H1 (cell line): ENCODE results near the gene SS18L1. TPM values are rescaled to one million over a fixed set of nuclear protein-coding genes. Genes with fewer than 3 reads are reported as not detected.

ENCODE experiments used
- CTCF ChIA-PET: fragments of 300-600 bp; sonication (Branson Sonifier 250); formaldehyde crosslinking; loops from one replicate; lab custom pipeline; 2021; ENCODE audit not compliant: partially characterized antibody; lab: Charles Lee
- POLR2A ChIA-PET: fragments of 300-600 bp; sonication (Branson Sonifier 250); formaldehyde crosslinking; loops from one replicate; lab custom pipeline; 2021; ENCODE audit warnings: inconsistent platforms; ENCODE audit not compliant: partially characterized antibody; lab: Charles Lee
- DNase-seq, 2 experiments: peaks; one replicate each; pipeline versions ENCODE4 v3.0.0 to v3.0.0-alpha.2; 2010 to 2022; ENCODE audit warnings: low spot score in 2 of 2, low read depth in 1 of 2, mixed read lengths in 1 of 2
- FAIRE-seq: peaks from 2 replicates; lab custom pipeline; 2011; peaks lifted over from hg19 to GRCh38; lab: Jason Lieb, UNC
- H2AFZ ChIP-seq: 2 replicates; pipeline ENCODE4 v1.8.1; 2012; ENCODE audit warnings: low read length, inconsistent platforms
- H2AK5ac ChIP-seq: 2 replicates; pipeline ENCODE4 v1.6.1; 2013; ENCODE audit warnings: low read depth, low read length
- H2BK120ac ChIP-seq: replicated peaks from 2 replicates; pipeline ENCODE3; 2013; ENCODE audit warnings: low read depth, low read length, inconsistent platforms
- H2BK12ac ChIP-seq: 2 replicates; pipeline ENCODE4 v1.6.1; 2013; ENCODE audit warnings: low read depth, low read length
- H2BK15ac ChIP-seq: 2 replicates; pipeline ENCODE4 v1.6.1; 2013; ENCODE audit warnings: low read length
- H2BK20ac ChIP-seq: 2 replicates; pipeline ENCODE4 v1.6.1; 2013; ENCODE audit warnings: low read length
- H2BK5ac ChIP-seq: 2 replicates; pipeline ENCODE4 v1.6.1; 2013; ENCODE audit warnings: low read depth, low read length
- H3K14ac ChIP-seq: 2 replicates; pipeline ENCODE4 v1.6.1; 2013; ENCODE audit warnings: inconsistent platforms; ENCODE audit not compliant: insufficient read length
- H3K18ac ChIP-seq: 2 replicates; pipeline ENCODE4 v1.6.1; 2013; ENCODE audit warnings: low read length; ENCODE audit errors: extremely low read depth
- H3K23ac ChIP-seq: 2 replicates; pipeline ENCODE4 v1.6.1; 2013; ENCODE audit warnings: inconsistent platforms; ENCODE audit not compliant: insufficient read length
- H3K23me2 ChIP-seq: 2 replicates; pipeline ENCODE4 v1.6.1; 2013; ENCODE audit warnings: low read depth, low read length
- H3K27ac ChIP-seq: 2 replicates; pipeline ENCODE4 v1.6.1; 2011; ENCODE audit warnings: low read depth, low read length, inconsistent platforms
- H3K27me3 ChIP-seq, 4 experiments: replicated peaks in 1 of 4; 1 replicate in 1 of 4; 2 replicates in 3 of 4; pipeline versions ENCODE4 v1.6.1 to v1.8.1; 2011 to 2013; ENCODE audit warnings: low read length in 3 of 4, mild to moderate bottlenecking in 3 of 4, inconsistent platforms in 2 of 4, mixed read lengths in 2 of 4, moderate library complexity in 1 of 4; ENCODE audit not compliant: control insufficient read depth in 3 of 4, insufficient read depth in 3 of 4; ENCODE audit errors: extremely low read depth in 1 of 4
- H3K36me3 ChIP-seq, 4 experiments: 2 replicates each; pipeline versions ENCODE4 v1.6.1 to v1.8.1; 2011 to 2013; ENCODE audit warnings: mild to moderate bottlenecking in 4 of 4, low read length in 3 of 4, moderate library complexity in 2 of 4, control low read depth in 1 of 4, inconsistent platforms in 1 of 4; ENCODE audit not compliant: insufficient read depth in 4 of 4, control insufficient read depth in 2 of 4
- H3K4ac ChIP-seq: replicated peaks from 2 replicates; pipeline ENCODE3; 2013; ENCODE audit warnings: low read length, low read depth, mixed read lengths, inconsistent platforms; ENCODE audit not compliant: insufficient read length
- H3K4me1 ChIP-seq, 4 experiments: replicated peaks in 1 of 4; 1 replicate in 1 of 4; 2 replicates in 3 of 4; pipeline versions ENCODE4 v1.6.1 to v1.8.1; 2011 to 2013; ENCODE audit warnings: low read length in 3 of 4, inconsistent platforms in 2 of 4, mixed read lengths in 1 of 4; ENCODE audit not compliant: insufficient read depth in 4 of 4, control insufficient read depth in 3 of 4
- H3K4me2 ChIP-seq, 2 experiments: 2 replicates each; pipeline versions ENCODE4 v1.6.1 to v1.8.1; 2011 to 2013; ENCODE audit warnings: low read depth in 2 of 2, low read length in 2 of 2, control low read depth in 1 of 2, inconsistent platforms in 1 of 2, mild to moderate bottlenecking in 1 of 2; ENCODE audit not compliant: insufficient read depth in 1 of 2
- H3K4me3 ChIP-seq, 4 experiments: fragments of 200-600, 300-600 bp in 1 of 4; sonication (generic), shearing (Covaris generic), sonication (Bioruptor Twin) in 1 of 4; 2 replicates each; pipeline versions ENCODE4 v1.5.1 to v1.8.1; 2011 to 2016; ENCODE audit warnings: low read length in 4 of 4, low read depth in 3 of 4, control low read depth in 2 of 4, inconsistent platforms in 2 of 4, mild to moderate bottlenecking in 2 of 4, mixed read lengths in 1 of 4, moderate library complexity in 1 of 4; ENCODE audit not compliant: insufficient read depth in 2 of 4; ENCODE audit errors: extremely low read depth in 1 of 4
- H3K56ac ChIP-seq: replicated peaks from 2 replicates; pipeline ENCODE3; 2013; ENCODE audit warnings: low read depth, mild to moderate bottlenecking, mixed read lengths, low read length, inconsistent platforms; ENCODE audit not compliant: insufficient read length
- H3K79me1 ChIP-seq: 2 replicates; pipeline ENCODE4 v1.6.1; 2013; ENCODE audit warnings: low read depth, low read length, control low read depth
- H3K79me2 ChIP-seq, 2 experiments: 2 replicates each; pipeline versions ENCODE4 v1.6.1 to v1.8.1; 2012 to 2013; ENCODE audit warnings: low read length in 2 of 2, mild to moderate bottlenecking in 2 of 2, inconsistent platforms in 1 of 2; ENCODE audit not compliant: insufficient read depth in 2 of 2, control insufficient read depth in 1 of 2
- H3K9ac ChIP-seq, 4 experiments: replicated peaks in 1 of 4; 1 replicate in 1 of 4; 2 replicates in 3 of 4; pipeline versions ENCODE4 v1.6.1 to v1.8.1; 2011 to 2013; ENCODE audit warnings: low read depth in 3 of 4, low read length in 3 of 4, control low read depth in 2 of 4, mild to moderate bottlenecking in 2 of 4, moderate library complexity in 2 of 4, inconsistent platforms in 1 of 4; ENCODE audit errors: extremely low read depth in 1 of 4
- H3K9me3 ChIP-seq, 2 experiments: 2 replicates each; pipeline versions ENCODE4 v1.6.1 to v1.8.1; 2012 to 2013; ENCODE audit warnings: mild to moderate bottlenecking in 2 of 2, moderate library complexity in 2 of 2, control low read depth in 1 of 2, inconsistent platforms in 1 of 2, low read depth in 1 of 2, low read length in 1 of 2, mixed read lengths in 1 of 2; ENCODE audit not compliant: insufficient read depth in 2 of 2
- H4K20me1 ChIP-seq, 2 experiments: replicated peaks in 1 of 2; 2 replicates each; pipeline versions ENCODE3 to v1.8.1; 2011 to 2013; ENCODE audit warnings: inconsistent platforms in 2 of 2, low read length in 2 of 2, mild to moderate bottlenecking in 1 of 2; ENCODE audit not compliant: insufficient read depth in 2 of 2, control insufficient read depth in 1 of 2
- H4K5ac ChIP-seq: 2 replicates; pipeline ENCODE4 v1.6.1; 2013; ENCODE audit warnings: low read length, low read depth, mixed read lengths, inconsistent platforms; ENCODE audit not compliant: insufficient read length
- H4K8ac ChIP-seq: 2 replicates; pipeline ENCODE4 v1.8.0; 2013; ENCODE audit warnings: mild to moderate bottlenecking, moderate library complexity, low read length, inconsistent platforms; ENCODE audit not compliant: insufficient read depth; ENCODE audit errors: extremely low read depth
- H4K91ac ChIP-seq: replicated peaks from 2 replicates; pipeline ENCODE3; 2013; ENCODE audit warnings: low read length, mixed read lengths, inconsistent platforms; ENCODE audit not compliant: insufficient read length
- E2F6 ChIP-seq: IDR thresholded peaks from 2 replicates; pipeline ENCODE4 v1.6.1; 2012; ENCODE audit warnings: inconsistent platforms
- JUN ChIP-seq: IDR thresholded peaks from 2 replicates; pipeline ENCODE4 v1.6.1; 2011; ENCODE audit warnings: low read depth, mild to moderate bottlenecking, improper control_type of control experiment, low read length
- RFX5 ChIP-seq: IDR thresholded peaks from 2 replicates; pipeline ENCODE4 v1.6.1; 2011; ENCODE audit warnings: low read depth, low read length, improper control_type of control experiment, borderline replicate concordance
- WGBS, 2 experiments: shearing (Covaris generic) in 1 of 2; methylation state at CpG; one replicate each; pipeline versions ENCODE4 v1.1.6 to v1.1.7; 2013 to 2015; ENCODE audit warnings: low lambda C conversion rate in 2 of 2, mixed read lengths in 2 of 2, inconsistent platforms in 1 of 2, low coverage in 1 of 2, missing lambda C conversion rate in 1 of 2; ENCODE audit not compliant: insufficient replicate concordance in 2 of 2, insufficient coverage in 1 of 2, insufficient read length in 1 of 2; ENCODE audit errors: extremely low coverage in 1 of 2, missing lambda C conversion rate in 1 of 2; 5-methylcytosine and 5-hydroxymethylcytosine counted together
- polyA plus RNA-seq, 7 experiments: library from polyadenylated mRNA; depleted of rRNA in 3 of 7; stranded (reverse) in 5 of 7; unstranded in 2 of 7; fragments of >200 nt in 5 of 7; fragments of 200-250 nt in 2 of 7; gene quantifications; 1 replicate in 5 of 7; 2 replicates in 1 of 7; 4 replicates in 1 of 7; pipeline versions ENCODE4 v1.2.1 to v1.2.3, GENCODE V29; 2011 to 2013; ENCODE audit warnings: missing spikeins in 2 of 7, mixed read lengths in 2 of 7
- total RNA-seq: library from RNA; stranded (reverse); fragmentation: NEBNext Ultra II Directional; extraction: Animal tissue kit (Norgen Biotek cat#: 25700); gene quantifications from 2 replicates; pipeline ENCODE4 v1.2.1, GENCODE V29; 2021

SS18L1 gene
- total and polyA plus RNA-seq, 2 of the 8 experiments (the other 6 are each of a cell fraction or from before 2014, with no cell fraction given), result 28.4 to 29.7 TPM

DNA sequence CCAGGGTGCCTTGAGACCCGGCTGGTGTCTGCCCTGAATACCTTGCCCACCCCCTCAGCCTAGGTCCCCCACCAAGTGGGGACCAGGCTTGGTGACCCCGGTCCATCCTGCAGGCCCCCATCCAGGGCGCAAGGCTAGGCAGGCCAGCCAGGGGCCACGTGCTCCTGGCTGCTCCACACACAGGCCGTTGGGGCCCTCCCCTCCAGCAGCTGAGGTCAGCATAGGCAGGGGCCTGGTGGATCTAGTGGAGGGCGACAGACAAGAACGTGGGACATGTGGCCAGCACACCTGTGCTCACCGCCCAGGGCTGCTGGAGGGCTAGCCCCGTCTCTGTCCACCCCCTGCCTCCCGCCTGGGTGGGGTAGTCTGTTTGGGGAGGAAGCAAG lies 84.0 kb downstream of the SS18L1 start:
- DNase-seq, result no peak
- H3K27me3 ChIP-seq, result peaks cover 0 to 18% (median 3%) of the 10 kb centered on the region in 4 experiments; a peak in 3 of 7 replicates
- CTCF ChIA-PET, result interaction anchor here (1.1 to 1.5 kb wide), 4 partner anchors 9 to 22 kb away, joined by 3 to 5 read pairs (median 3); no protein-coding TSS in a partner anchor

More for the DNA sequence above, 84.0 kb downstream of the SS18L1 start:
- peak overlapping the region; percentile 61; the same call in 1 of the 2 replicates for H2BK15ac ChIP-seq
- no peak overlapping the region; the same call in 1 of the 2 replicates for H2AFZ ChIP-seq
- H3K4ac ChIP-seq, result no peak overlapping the region
- H3K36me3 ChIP-seq, result no peaks in the 10 kb centered on the region
- H3K9ac ChIP-seq, result 0 out of 7 replicates have a peak overlapping the region, but pooled peaks of 1 of the 4 experiments have one; percentile 9
- H3K4me2 ChIP-seq, result peak overlapping the region in 1 of 2 experiments; percentile 47; a peak in 2 of 4 replicates
- no peak overlapping the region for H4K5ac ChIP-seq
- POLR2A ChIA-PET, result interaction anchor here (1.0 to 2.3 kb wide), 3 partner anchors 8 to 85 kb away, joined by 3 to 9 read pairs (median 6); partner anchors contain the start of gene PSMA7
- peak overlapping the region; percentile 19; the same call in 1 of the 2 replicates for H3K18ac ChIP-seq
- no peak for FAIRE-seq
- peaks cover 18% of the 10 kb centered on the region for H3K23me2 ChIP-seq
- peak overlapping the region; percentile 68; the same call in 1 of the 2 replicates for H2BK12ac ChIP-seq
- no peak overlapping the region for H2BK5ac ChIP-seq
- H3K23ac ChIP-seq, result no peak overlapping the region
- H4K8ac ChIP-seq, result no peak overlapping the region; the same call in 1 of the 2 replicates
- WGBS, 2 experiments, result 82% methylated on average over 8 of the region's 10 CpGs; no CpG with 5 or more reads in 1 of the 2 experiments
- no peak overlapping the region for H2AK5ac ChIP-seq
- H2BK20ac ChIP-seq, result no peak overlapping the region
- H3K4me1 ChIP-seq, result peaks cover 0 to 7% (median 5%) of the 10 kb centered on the region in 4 experiments; a peak in 5 of 7 replicates
- peak overlapping the region; percentile 73 for H4K91ac ChIP-seq
- no peak overlapping the region for H3K14ac ChIP-seq
- H3K4me3 ChIP-seq, result no peak overlapping the region
- TF ChIP-seq E2F6 (no peak), RFX5 (no peak), JUN (no peak)
- H3K27ac ChIP-seq, result no peak overlapping the region
- no peaks in the 10 kb centered on the region for H3K79me2 ChIP-seq
- H2BK120ac ChIP-seq, result no peak overlapping the region
- H4K20me1 ChIP-seq, result peaks cover 0 to 15% of the 10 kb centered on the region in 2 experiments
- H3K79me1 ChIP-seq, result 0 out of 2 replicates have a peak, but pooled peaks cover 2% of the 10 kb centered on the region
- H3K56ac ChIP-seq, result no peak overlapping the region
- peaks cover 0 to 3% of the 10 kb centered on the region in 2 experiments; a peak in 1 of 4 replicates for H3K9me3 ChIP-seq
